ENCODE results near the gene MBNL1.

DNA sequence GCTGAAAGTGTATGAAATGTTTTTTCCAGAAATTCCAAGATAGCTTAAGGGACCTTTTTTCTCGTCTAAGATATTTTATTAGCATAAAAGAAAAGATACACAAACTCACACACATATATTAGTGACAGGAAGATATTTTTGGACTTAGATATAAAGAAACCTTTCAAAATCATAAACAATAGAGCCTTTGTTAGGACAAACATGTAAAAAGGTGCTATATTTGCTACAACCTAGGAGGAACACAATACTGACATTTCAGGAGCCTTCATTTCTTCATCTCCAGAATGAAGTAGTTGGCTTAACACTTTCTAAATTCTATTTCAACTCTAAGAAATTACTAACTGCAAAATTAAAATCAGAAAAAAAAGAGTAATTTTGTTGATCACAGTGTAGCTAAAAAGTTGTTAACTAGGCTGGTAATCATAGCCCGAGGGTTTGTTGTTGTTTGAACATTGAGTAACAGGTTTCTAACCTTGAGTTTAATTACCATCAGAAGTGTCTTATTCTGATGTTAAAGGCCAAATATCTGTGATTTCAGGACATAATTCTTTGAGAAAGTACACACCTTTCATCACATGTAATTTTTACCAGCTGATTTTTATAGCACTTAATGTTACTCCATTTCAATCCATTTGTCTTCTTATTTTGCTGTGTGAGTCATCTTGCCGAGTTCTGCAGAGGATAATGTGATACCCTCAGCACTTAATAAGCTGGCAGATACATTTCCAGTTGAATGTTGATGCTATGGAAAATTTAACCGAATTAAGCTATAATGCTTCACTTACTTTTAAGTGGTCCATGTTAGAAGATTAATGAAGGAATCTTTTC lies 97.3 kb downstream of the MBNL1 start:
- TF ChIP-seq, protein P1, sequence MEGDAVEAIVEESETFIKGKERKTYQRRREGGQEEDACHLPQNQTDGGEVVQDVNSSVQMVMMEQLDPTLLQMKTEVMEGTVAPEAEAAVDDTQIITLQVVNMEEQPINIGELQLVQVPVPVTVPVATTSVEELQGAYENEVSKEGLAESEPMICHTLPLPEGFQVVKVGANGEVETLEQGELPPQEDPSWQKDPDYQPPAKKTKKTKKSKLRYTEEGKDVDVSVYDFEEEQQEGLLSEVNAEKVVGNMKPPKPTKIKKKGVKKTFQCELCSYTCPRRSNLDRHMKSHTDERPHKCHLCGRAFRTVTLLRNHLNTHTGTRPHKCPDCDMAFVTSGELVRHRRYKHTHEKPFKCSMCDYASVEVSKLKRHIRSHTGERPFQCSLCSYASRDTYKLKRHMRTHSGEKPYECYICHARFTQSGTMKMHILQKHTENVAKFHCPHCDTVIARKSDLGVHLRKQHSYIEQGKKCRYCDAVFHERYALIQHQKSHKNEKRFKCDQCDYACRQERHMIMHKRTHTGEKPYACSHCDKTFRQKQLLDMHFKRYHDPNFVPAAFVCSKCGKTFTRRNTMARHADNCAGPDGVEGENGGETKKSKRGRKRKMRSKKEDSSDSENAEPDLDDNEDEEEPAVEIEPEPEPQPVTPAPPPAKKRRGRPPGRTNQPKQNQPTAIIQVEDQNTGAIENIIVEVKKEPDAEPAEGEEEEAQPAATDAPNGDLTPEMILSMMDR (IDR thresholded peaks at IDR 0.05), result no peak
- no peak for TF ChIP-seq POLR2A (IDR thresholded peaks at IDR 0.05)
- no peak for TF ChIP-seq EP300 (IDR thresholded peaks at IDR 0.05)
